Mesenteric fat pad (tissue), 1 donor: Measurements from ENCODE around the gene FMO4. TPM values are rescaled to one million over a fixed set of nuclear protein-coding genes. Genes with fewer than 3 reads are reported as not detected.
"Not testable (repeated sequence)": the region's sequence is repeated elsewhere in the genome, so short reads cannot be mapped to it uniquely, and the experiment has no call there.

Source experiments
- DNase-seq: peaks from one replicate; pipeline ENCODE4 v3.0.0-alpha.2; 2020; ENCODE audit warnings: low spot score
- long read RNA-seq: library from polyadenylated mRNA; unstranded; transcript quantifications from one replicate; pipeline ENCODE4 v2.0.0, GENCODE V29; 2020
- total RNA-seq: library from RNA; stranded (reverse); fragmentation: NEBNext Ultra II Directional; extraction: Animal tissue kit (Norgen Biotek cat#: 25700); gene quantifications from one replicate; pipeline ENCODE4 v1.2.1, GENCODE V29; 2021
- donor health status: DM: yes; HTN: yes; CAD: no.

FMO4 gene, protein sequence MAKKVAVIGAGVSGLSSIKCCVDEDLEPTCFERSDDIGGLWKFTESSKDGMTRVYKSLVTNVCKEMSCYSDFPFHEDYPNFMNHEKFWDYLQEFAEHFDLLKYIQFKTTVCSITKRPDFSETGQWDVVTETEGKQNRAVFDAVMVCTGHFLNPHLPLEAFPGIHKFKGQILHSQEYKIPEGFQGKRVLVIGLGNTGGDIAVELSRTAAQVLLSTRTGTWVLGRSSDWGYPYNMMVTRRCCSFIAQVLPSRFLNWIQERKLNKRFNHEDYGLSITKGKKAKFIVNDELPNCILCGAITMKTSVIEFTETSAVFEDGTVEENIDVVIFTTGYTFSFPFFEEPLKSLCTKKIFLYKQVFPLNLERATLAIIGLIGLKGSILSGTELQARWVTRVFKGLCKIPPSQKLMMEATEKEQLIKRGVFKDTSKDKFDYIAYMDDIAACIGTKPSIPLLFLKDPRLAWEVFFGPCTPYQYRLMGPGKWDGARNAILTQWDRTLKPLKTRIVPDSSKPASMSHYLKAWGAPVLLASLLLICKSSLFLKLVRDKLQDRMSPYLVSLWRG
- 3.6 TPM for total RNA-seq
- long read RNA-seq, transcript FMO4-201 (10 exons, 2,252 nt), result major isoform, 6 of 11 reads
- long read RNA-seq, partial matches to known transcripts, result 1 of 11 reads
- long read RNA-seq, other reads (novel, unspliced or antisense), result 4 of 11 reads

DNA sequence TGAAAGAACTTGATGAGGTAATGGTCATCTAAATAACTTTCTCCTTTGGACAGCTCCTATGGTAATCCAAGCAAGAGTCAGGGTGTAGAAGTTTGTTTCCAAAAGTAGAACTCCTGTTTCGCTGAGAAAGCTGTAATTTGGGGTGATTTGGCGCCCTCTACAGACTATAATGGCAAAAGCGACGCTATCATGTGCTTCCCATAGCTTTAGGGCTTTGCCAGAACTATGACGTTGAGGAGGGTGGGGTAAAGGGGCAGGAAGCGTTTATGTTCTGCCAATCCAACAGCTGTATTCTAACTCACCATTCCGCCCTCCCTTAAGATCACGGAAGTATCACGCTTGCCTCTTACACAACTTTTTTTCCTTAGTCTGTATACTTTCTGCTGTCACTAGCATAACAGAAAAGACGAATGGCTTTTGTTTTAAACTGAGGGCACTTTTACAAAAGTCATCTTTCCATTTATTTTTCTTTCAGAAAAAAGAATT is at the start of gene FMO4:
FMO4 (plus strand) TSS at position 349 of the 486 bp plus-strand sequence. CDS start 5,643 bp downstream, outside the sequence.
- DNase-seq, result no peak

DNA sequence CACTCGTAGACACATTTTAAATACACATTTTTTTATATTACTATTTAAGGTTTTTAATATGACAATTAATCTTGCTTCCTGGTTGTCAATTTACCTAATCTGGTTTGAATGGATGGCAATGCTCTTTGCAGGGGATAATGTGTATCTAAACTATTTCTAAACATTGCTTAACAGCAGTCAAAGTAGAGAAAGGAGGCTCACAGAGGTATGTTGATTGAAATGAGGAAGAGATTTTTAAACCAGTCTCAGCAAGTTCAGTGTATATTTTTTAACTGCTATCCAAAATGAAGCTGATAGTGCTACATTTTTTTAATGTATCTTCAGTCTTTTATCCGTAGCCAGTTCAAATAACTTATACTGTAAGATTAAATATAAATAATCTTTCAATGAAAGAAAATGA is 48.3 kb upstream of the FMO4 start:
- no peak for DNase-seq

DNA sequence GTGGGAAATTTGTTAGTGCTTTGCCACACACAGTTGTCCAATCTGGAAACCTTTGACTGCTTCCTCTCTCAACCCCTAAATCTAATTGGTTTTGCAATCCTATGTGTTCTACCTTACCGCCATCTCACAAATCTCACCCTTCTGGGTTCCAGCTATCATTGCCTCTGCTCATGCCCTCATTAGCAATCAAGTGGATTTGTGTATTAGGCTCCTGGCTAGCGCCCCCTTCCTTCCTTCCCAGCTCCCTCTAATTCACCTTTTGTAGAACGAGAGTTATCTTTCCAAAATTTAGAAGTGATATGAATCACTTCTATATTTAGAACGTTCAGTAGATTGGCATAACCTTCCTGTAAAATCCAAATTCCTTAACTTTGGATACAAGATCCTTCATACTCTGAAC is 47.1 kb upstream of the FMO4 start:
- DNase-seq, result no peak

DNA sequence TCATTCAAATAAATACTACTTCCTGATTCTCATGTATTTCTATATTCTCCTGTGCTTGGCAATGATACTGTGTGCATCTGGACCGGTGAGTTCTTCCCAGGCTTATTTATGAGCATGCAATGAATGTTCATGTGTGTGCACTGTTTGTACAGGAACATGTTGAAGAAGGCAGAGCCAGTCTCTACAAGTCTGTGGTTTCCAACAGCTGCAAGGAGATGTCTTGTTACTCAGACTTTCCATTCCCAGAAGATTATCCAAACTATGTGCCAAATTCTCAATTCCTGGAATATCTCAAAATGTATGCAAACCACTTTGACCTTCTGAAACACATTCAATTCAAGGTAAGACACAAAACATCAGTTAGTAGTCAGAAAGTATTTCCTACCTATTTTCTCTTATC is 46.6 kb upstream of the FMO4 start:
- no peak for DNase-seq

DNA sequence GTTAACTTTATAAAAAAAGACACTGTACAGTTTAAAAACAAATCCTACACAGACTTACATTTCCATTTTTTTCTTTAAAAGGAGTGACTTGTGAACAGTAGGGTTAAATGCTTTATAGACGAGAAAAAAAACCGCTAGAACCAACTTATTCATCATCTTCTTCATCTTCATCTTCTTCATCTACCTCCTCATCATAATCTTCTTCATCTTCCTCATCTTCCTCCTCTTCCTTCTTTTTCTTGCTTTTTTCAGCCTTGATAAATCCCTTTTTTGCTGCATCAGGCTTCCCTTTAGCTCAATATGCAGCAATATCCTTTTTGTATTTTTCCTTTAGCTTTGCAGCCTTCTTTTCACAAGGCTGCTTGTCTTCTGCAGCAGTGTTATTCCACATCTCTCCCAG is 43.2 kb upstream of the FMO4 start:
- DNase-seq, result no peak

DNA sequence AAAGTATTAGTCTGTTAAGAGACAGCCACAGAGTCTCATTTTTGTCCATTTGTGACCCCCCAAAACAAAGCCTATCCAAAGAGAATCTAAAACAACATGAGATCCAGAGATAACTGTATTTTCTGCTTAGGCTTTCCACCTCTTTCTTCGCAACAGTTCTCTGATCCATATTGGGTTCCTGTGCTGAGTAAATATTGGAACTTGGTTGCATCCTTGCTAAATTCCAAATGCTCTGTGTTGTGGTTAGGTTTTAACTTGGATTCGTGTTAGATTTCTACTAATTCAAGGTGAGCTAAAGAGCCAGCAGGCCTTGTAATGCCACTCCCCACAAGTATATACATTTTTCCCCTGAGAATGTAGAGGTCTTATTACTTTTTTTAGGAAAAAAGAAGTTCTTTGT is 36.4 kb upstream of the FMO4 start:
- DNase-seq, result no peak

DNA sequence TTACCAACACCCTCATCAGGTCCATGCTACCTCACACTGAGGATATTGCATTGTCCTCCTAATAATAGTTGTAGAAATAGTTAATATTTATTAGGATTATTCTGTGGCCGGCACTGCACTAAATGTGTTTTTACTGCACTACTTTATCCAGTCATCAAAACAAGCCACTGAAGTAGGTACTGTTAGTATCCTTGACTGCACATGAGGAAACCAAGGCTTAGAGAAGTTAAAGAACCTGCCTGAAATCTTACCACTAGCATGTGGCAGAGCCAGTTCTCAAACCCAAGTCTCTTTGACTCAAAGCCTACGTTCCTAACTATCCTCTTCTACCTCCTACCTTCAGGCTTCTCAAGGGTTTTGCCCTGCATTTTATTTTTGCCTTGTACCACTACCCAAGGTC is 34.7 kb upstream of the FMO4 start:
- no peak for DNase-seq

DNA sequence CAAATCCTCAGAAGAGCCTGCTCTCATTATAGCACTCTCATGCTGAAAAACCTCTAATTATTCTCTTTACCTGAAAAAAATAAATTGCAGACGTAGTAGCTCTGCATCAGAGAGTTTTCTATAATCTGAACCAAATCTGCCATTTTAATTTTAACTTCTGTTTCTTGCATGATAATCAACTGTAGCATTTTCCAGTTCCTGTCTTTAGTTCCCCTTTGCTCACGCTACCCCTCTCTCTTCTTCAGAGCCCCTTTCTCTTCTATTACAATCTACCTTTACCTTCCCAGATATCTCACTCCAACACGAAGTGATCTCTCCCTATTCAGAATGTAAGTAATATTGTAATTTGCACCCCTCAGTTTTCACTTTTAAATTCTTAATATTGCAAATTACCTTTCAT is 34.3 kb upstream of the FMO4 start:
- no peak for DNase-seq

DNA sequence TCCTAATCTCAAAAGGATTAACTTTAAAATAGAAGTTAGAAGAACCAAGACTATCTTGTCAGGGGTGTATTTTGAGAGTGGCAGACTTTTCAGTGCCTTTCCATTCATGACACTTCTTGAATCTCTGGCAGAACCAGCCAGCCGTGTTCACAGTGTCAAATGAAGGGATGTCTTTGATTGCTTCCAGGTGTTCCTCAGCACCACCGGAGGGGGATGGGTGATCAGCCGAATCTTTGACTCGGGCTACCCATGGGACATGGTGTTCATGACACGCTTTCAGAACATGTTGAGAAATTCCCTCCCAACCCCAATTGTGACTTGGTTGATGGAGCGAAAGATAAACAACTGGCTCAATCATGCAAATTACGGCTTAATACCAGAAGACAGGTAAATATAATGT is 33.4 kb upstream of the FMO4 start:
- DNase-seq, result no peak

DNA sequence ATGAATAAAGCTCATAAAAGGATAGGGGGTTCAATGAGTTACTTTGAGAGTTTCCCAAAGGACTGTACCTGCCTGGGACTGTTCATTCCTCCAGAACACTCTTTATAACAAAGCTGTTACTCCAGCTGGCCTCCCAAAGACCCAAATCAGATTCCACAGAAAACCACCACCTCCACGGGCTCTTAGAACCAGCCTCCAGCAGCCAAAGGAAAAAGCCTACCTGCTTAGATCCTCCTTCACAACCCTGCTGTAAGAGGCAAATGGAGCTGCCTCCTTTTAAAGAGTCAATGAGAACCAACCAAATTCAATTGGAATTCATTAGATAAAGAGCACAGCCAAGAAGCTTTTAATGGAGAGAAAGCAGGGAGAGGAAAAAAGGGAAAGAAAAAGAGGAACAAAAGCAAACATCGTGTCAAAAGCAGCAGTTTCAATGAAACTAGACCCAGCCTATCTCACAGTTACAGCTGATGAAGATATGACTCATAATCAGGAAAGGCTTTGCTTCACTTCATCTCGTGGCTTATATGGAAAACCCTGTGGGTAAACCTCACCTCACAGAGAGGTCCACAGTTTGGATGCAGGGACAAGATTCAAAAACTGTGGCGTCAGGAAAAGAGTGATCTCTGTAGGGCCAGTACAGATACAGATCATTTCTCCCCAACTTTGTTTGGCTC is 27.8 kb upstream of the FMO4 start:
- no peak for DNase-seq

DNA sequence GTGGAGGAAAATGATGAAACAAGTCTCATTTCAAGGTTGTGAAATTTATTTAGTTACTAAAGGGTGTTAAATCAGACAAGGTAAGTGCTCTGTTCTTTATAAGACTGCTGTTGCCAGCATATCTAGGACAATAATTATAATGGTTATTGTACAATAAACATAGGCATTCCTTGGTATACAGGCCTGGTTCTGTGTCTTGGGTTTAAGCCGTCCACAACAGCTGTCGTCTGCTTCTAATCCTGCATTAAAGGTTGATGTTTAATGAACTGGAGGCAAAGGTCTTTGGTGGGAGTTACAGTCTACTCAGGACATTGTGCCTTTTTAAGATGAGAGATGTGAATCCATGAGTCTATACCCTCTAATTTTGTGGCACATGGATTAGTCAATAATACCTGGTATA is 23.4 kb upstream of the FMO4 start:
- no peak for DNase-seq

DNA sequence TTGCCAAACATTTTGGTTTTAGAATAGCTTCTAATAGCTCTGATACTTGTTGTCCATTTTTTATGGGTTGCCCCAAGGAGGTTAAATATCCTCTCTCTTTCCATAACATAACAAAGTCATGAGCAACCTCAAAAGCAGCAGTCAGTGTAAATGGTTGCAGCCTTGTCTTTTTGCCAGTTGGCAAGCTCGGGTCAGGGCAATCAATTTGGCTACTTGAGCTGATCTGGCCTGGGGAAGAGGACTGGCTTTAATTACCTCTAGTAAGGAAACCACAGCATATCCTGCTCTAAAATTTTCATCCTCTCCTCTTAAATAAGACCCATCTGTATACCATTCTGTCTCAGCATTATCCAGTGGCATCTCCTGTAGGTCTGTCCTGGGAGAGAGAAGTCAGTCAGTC is 21.2 kb upstream of the FMO4 start:
- DNase-seq, result no peak

DNA sequence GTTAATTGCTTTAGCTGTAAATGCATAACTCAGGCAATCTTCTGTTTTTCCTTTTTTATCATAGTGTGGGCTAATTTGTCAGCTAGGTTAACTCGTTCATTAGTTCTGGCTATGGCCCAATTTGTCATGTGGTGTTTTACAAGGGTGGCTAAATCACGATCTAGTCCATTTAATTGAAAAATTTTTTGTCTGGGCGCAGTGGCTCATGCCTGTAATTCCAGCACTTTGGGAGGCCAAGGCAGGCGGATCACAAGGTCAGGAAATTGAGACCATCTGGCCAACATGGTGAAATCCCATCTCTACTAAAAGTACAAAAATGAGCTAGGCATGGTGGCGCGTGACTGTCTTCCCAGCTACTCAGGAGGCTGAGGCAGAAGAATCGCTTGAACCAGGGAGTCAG is 18.6 kb upstream of the FMO4 start:
- DNase-seq, result not testable (repeated sequence)

DNA sequence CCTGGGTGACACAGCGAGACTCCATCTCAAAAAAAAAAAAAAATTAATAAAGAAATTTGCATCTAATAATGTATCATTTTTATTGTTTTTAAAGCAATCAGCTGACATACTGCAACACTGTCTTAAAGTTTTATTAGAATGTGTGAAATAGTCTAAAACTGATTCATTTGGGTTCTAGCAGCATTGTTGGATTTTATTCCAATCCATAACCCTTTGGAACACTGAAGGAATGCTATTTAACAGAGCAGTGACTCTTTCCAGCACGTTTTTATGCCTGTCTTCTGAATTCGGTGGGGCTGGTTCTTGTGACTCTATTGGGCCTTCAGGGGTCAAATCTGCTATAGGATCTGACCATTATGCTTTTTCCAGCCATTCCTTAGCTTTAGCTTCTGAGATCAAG is 18.2 kb upstream of the FMO4 start:
- no peak for DNase-seq

DNA sequence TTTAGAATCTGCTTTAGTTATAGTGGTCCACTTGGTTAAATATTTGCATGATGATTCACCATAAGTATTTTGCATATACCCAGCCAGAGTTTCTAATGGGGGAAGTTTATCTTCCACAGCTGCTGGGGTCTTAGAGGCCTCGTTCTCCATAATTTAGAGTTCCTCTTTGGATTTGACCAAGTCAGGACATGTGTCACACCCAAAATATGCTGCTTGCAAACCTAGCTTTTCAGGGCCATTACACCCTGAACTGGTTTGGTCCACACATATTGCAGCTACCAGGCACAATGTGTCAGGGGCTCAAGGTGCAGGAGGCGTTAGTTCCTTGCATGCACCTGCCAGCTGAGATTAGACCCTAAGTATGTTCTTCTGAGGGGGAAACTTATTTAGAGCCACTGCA is 17.1 kb upstream of the FMO4 start:
- DNase-seq, result no peak

DNA sequence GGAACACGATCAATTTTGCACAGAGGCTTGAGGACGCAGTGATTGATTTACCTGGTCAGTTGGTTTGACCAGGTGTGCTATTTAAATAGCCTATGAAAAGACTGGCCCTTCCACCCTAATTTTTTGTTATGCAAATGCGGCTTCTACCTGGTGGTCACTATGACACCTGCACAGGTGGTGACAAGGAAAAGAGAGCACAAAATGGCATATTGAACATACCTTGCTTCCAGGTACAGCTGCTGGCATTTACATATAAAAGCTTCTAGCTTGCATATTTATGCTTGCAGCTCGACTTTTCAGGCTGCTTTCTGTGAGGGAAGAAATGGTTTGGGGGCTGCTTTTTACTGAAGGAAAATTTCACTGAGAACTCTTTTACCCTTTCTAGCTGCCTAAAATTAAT is 15.3 kb upstream of the FMO4 start:
- no peak for DNase-seq

DNA sequence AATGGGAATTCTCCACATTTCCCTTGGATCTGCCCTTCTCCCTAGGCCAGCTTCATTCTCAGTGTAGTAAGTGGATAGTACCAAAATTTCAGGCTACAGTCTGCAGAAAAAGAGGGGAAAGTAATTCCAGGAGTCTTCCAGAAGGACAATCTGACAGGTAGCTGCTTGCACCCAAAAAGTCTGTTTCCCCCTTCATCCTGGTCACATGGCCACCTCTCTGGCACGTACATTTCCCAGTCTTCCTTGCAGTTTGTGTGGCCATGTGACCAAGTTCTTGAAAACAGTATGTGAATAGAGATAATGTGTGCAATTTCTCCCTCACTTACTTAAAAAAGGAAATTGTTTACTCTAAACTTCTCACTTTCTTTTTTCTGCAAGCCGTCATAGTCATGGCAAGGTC is 14.6 kb upstream of the FMO4 start:
- DNase-seq, result no peak

DNA sequence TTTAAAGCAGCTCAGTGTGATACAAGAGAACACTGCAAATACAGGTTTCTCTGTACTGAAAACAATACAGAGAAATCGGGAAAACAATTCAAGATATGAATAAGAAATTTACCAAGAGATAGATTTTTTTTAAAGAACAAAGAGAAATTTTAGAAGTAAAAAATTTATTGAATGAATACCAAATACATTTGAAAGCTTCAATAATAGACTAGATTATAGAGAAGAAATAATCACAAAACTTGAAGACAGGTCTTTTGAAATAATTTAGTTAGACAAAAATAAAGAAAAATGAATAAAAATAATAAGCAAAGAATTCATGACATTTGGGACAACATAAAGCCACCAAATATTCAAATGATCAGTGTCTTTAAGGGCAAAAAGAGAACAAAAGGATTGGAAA is 13.6 kb upstream of the FMO4 start:
- no peak for DNase-seq

DNA sequence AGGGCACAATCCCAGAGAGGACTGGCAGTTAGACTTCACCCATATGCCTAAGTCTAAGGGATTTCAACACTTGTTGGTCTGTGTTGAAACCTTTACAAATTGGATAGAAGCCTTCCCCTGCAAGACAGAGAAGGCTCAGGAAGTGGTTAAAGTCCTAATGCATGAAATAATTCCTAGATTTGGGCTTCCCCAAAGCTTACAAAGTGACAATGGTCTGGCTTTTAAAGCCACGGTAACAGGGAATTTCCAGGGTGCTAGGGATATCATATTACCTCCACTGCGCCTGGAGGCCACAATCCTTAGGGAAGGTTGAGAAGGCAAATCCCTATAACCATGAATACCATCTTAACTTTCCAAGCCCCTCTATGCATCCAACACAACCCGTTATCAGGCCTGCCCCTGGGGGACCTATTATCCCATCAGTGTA is 3.3 kb upstream of the FMO4 start:
- DNase-seq, result no peak

DNA sequence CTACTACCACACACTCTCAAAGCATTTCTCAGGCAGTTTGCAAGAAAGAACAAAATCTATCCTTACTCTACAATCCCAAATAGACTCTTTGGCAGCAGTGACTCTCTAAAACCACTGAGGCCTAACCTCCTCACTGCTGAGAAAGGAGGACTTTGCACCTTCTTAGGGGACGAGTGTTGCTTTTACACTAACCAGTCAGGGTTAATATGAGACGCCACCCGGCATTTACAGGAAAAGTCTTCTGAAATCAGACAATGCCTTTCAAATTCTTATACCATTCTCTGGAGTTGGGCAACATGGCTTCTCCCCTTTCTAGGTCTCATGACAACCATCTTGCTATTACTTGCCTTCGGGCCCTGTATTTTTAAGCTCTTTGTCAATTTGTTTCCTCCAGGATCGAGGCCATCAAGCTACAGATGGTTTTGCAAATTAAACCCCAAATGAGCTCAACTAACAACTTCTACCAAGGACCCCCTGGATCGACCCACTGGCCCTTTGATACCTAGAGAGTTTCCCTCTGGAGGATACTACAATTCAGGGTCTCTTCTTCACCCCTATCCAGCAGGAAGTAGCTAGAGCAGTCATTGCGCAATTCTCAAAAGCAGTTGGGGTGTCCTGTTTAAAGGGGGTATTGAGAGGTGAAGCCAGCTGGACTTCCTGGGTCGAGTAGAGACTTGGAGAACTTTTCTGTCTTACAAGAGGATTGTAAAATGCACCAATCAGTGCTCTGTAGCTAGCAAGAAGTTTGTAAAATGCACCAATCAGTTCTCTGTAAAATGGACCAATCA is 2.0 kb upstream of the FMO4 start:
- no peak for DNase-seq

DNA sequence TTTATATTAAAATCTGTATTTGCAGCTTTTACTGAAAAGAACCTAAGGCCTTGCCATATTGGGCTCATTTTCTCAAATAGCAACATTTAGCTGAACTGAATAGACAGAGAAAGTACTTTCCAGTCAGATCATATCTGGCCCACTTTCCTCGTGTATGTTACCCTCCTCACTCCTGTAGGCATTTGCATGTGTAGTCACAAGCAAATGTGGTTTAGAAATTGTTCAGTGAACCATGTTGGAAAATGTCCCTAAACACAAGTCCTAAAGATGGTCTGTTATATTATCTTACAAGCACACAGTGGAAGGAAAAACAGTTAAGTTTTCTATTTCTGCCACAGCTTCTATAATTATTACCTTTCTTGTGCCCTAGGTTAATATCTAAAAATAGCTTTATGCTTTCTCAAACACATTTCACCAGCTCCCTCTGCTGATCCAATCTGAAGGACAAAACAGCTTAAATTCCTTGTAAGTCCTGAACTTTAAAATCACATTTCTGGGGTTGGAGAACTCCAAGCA is 606 bp upstream of the FMO4 start:
- no peak for DNase-seq
